ENCODE measurements around the gene KRTAP3-2.

Gene KRTAP3-2

DNA sequence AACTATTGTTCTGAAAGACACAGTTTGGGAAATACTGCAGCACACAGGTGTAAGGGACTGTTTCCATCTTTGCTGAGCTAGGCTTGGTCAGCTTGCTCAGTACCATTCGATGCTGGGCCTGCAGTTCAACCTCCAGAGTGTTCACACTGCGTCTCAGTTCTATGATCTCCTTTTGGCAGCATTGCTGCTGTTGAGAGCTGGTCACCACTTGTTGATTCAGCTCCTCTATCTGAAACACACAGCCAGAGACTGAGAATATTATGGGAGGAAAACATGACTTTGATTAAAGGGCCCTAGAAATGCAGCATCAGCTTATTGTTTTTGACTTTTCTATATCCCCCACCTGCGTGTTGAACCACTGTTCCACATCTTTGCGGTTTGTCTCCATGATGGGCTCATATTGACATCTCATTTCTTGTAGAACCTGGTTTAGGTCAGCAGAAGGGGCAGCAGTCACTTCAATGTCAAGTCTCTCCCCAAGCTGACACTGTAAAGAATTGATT, 37.6 kb downstream of the KRTAP3-2 start:
- DNase-seq = no peak

- no peak for DNase-seq
Observed at GRCh38 chr17:40961591-40961990, 38.1 kb downstream of the KRTAP3-2 start.

DNA sequence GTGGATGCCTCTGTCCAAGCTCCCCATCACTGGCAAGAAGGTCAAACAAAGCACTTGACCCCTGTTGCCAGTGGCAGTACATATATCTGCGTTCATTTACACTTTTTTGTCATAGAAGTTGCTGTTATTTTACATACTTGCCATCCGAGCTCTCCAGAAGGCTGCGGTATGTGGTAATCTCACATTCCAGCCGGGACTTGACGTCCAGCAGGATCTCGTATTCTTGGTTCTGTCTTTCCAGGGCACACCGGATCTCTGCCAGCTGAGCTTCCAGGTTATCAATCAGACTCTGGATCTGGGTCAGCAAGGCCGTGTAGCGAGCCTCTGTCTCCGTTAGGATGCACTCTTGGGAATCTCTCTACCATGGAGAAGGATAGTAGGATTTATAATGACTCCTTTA, 39.6 kb downstream of the KRTAP3-2 start:
- DNase-seq = no peak

DNA sequence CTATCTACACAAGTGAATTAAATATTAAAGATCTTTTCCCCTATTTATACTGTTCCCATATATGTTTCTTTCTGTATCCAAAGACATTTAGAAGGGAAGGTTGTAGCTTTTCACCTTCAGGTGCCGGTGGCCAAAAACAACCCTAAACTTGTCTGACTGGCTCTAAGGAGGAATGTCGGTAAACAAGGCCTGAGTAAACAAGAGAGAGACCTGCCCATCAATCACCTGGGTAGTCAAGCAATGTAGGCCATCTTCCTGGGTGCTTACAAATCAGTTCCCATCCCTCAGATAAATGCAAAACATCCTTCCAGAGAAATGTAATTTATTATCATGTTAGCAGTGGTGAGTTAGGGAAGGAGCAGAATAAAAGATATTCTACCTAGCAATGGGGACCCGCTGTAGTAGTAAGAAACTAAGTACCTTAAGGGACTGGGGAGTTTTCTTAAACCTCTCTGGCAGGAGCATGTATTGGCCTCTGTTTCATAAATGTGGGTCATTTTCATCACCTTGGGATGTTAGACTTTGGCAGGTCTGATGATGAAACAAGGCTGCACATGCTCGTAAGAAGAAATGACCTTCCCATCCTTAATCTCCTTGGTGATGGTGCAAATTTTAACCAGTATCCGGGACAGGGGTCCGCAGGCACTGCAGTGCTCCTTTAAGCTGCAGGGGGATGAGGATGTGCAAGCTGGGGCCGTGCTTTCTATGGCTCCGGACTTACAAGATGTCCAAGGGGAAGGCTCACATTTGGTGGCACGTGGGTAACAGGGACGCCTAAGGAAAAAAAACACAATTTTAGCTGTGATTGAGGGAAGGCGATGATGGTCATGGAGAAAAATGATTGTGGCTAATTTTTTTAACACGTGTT, 41.4 kb downstream of the KRTAP3-2 start:
- no peak for DNase-seq

DNA sequence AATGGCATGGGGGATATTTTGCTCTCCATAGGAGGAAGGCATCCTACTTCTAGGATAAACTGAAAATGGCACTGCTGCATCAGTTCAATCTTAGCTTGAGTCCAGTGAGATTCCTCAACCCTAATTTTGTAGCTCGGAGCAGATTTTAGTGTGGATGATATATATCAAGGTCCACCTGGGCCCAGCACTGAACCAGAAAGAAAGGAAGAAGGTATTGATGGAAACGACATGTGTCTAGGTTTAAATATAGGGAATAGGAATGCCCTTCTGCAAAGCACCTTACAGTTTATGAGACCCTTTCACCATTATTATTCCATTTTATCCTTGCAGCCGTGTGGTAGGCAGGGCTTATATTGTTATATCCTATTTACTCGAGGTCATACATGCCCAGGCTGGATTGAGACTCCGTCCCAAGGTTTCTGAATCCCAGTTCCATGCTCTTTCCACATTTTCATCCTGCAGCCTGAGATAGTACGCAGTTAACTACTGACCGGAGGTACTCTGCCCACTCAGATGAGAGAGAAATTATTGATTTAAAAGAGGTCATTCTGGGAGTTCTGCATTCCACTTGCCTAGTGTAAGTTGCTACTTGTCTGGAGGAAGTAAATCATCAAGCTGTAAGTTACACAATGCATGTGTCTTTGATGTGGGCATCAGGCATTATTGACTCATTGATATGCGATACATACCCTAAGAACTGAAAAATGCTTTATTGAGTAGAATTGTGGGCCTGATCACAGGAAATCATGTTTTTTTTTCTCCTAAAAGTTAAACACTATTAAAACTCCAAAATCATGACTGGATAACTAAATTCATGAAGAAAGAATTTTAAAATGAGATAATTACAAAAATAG, 43.1 kb downstream of the KRTAP3-2 start:
- DNase-seq = no peak

GRCh38 chr17:40953881-40954280, 45.8 kb downstream of the KRTAP3-2 start:
- DNase-seq = no peak

- DNase-seq = no peak
Observed at GRCh38 chr17:40952661-40953060, 47.0 kb downstream of the KRTAP3-2 start.

GRCh38 chr17:40952154-40952553, 47.6 kb downstream of the KRTAP3-2 start:
- no peak for DNase-seq

DNA sequence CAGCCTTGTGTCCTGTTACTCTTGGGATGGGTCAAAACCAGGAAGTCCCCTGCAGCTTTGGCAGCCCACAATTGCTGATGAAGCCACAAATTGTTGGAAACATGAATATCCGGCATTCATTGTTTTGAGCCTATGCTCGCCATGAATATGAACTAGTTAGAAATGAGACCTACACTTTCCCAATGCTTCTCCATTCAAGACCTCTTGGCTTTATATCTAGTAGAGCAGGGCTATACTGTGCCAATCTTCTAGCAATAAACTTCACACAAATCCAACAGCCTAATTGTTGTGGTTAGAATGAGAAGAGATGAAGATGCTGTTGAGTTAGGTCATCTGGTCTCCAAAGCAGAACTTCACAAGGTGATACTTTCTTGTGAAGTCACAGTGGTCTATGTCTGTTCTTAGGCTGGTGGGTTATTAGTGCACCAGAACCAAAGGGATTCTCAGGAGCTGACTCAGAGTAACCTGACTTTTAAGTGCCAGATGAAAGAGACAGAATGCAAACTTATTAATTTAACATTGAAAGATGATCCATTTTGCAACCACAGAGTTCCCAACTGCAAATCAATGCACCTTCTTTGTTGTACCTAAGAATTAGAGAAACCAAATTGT, 48.6 kb downstream of the KRTAP3-2 start:
- no peak for DNase-seq

DNA sequence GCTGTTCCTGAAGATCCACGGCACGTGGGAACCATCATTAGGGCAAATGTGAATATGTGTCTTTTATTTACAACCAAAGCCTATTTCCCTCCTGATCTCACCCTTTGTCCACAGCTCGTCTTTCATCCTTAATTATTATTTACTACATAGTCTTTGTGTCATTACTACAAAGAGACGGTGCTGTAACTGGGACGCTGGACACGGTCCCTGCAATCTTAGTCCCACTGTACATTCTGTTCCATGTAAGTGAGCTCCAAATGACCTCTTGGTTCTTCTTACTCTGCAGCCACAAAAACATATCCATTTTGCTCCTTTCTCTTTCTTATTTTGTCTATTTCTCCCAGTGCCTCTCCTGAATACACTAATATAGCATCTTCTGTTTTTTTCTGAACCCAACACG, 49.5 kb downstream of the KRTAP3-2 start:
- no peak for DNase-seq

DNA sequence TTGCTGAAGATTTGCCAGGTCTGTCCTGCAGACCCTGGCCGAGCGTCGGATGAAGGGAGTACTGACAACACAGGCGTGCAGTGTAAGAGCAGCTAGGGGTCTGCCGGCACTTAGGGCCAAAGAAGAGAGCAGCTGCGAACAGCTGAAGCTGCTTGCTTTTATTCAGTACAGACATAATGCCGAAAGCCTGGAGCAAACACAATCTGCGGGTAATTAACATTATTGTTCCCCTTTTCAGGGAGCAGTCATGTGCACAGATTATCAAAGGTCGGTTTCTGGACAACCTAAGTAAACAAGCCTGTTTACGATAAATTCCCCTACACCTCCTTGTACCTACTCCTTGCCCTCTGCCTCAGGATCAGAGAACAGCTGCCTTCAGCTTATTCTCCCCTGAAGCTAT, 50.3 kb downstream of the KRTAP3-2 start:
- DNase-seq = no peak

Data from C1 segment of cervical spinal cord (tissue), 14 donors.